ENCODE measurements around the gene SLC26A8. TPM values are rescaled to one million over a fixed set of nuclear protein-coding genes. Genes with fewer than 3 reads are reported as not detected.

Gene SLC26A8
- total and polyA plus RNA-seq, 2 of the 13 experiments (the other 11 are each of a cell fraction or from before 2014, with no cell fraction given), result 0.46 TPM; not detected in 1

GRCh38 chr6:36027501-36028087 is 3.2 kb upstream of the SLC26A8 start, which contains the start of gene MAPK14 (continued):
- TF ChIP-seq ZBTB40 (IDR thresholded peaks at IDR 0.05) (no peak), ZBTB40 (CRISPR knock-in tag; IDR thresholded peaks at IDR 0.05) (no peak; the same call in 1 of the 2 replicates), GATAD1 (CRISPR knock-in tag; IDR thresholded peaks at IDR 0.05) (peak; percentile 88), ZNF652 (CRISPR knock-in tag; IDR thresholded peaks at IDR 0.05; ENCODE audit: borderline replicate concordance, low read depth) (peak; percentile 64; the same call in 1 of the 2 replicates), ATF2 (CRISPR knock-in tag; IDR thresholded peaks at IDR 0.05) (peak; percentile 86), SMYD3 (CRISPR knock-in tag; IDR thresholded peaks at IDR 0.05) (peak; percentile 91), ZFP91 (CRISPR knock-in tag; IDR thresholded peaks at IDR 0.05; ENCODE audit: borderline replicate concordance) (peak; percentile 98), XRCC5 (optimal IDR thresholded peaks at IDR 0.05; ENCODE audit: low read length) (peak; percentile 89), ZKSCAN8 (CRISPR knock-in tag; IDR thresholded peaks at IDR 0.05; ENCODE audit: borderline replicate concordance) (peak; percentile 91), NR0B2 (CRISPR knock-in tag; IDR thresholded peaks at IDR 0.05) (peak; percentile 46; the same call in 1 of the 2 replicates), ZNF724P (CRISPR knock-in tag; IDR thresholded peaks at IDR 0.05; ENCODE audit: borderline replicate concordance) (peak; percentile 92; the same call in 1 of the 2 replicates), ATF1 (CRISPR knock-in tag; IDR thresholded peaks at IDR 0.05) (peak; percentile 39; the same call in 1 of the 2 replicates), ZNF138 (CRISPR knock-in tag; IDR thresholded peaks at IDR 0.05; ENCODE audit: low read depth) (peak; percentile 97; the same call in 1 of the 2 replicates), RELA (CRISPR knock-in tag; IDR thresholded peaks at IDR 0.05) (no peak; the same call in 1 of the 2 replicates), GMEB2 (CRISPR knock-in tag; IDR thresholded peaks at IDR 0.05; ENCODE audit: low read depth) (0 out of 2 replicates have a peak, but pooled peaks have one; percentile 18)
